ENCODE data around the gene DHDDS. TPM values are rescaled to one million over a fixed set of nuclear protein-coding genes. Genes with fewer than 3 reads are reported as not detected.

DHDDS gene
- total and polyA plus RNA-seq, 2 of the 13 experiments (the other 11 are each of a cell fraction or from before 2014, with no cell fraction given) = 18.9 to 28.3 TPM

DNA sequence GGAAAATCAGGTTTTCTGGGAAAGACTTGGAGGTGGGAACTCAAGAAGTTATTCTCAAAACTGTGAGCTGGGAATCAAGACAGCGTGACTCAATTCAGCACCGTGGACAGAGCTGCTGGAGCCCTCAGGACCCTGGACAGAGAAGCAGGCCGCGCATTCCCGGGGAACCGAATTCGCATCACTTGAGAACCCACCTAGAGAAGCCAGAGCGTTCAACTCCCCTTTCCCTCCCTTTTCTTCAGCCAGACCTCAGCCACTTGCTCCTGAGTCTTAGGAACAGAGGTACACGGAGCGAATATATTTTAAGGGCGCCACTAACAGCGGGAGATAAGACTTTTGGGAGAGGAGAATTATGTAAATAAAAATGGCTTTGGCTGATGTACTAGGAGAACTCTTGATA, 23.5 kb upstream of the DHDDS start (continued):
- no peak for TF ChIP-seq RNF2 (conservative IDR thresholded peaks at IDR 0.05; ENCODE audit: low read depth)
- peak; percentile 78 for TF ChIP-seq ZNF143 (CRISPR knock-in tag; IDR thresholded peaks at IDR 0.05)
- peak; percentile 100 for TF ChIP-seq ZNF407 (CRISPR knock-in tag; IDR thresholded peaks at IDR 0.05; ENCODE audit: not compliant biosample characterization)
- TF ChIP-seq RELA (CRISPR knock-in tag; IDR thresholded peaks at IDR 0.05) = peak; percentile 99
- TF ChIP-seq, protein P1, sequence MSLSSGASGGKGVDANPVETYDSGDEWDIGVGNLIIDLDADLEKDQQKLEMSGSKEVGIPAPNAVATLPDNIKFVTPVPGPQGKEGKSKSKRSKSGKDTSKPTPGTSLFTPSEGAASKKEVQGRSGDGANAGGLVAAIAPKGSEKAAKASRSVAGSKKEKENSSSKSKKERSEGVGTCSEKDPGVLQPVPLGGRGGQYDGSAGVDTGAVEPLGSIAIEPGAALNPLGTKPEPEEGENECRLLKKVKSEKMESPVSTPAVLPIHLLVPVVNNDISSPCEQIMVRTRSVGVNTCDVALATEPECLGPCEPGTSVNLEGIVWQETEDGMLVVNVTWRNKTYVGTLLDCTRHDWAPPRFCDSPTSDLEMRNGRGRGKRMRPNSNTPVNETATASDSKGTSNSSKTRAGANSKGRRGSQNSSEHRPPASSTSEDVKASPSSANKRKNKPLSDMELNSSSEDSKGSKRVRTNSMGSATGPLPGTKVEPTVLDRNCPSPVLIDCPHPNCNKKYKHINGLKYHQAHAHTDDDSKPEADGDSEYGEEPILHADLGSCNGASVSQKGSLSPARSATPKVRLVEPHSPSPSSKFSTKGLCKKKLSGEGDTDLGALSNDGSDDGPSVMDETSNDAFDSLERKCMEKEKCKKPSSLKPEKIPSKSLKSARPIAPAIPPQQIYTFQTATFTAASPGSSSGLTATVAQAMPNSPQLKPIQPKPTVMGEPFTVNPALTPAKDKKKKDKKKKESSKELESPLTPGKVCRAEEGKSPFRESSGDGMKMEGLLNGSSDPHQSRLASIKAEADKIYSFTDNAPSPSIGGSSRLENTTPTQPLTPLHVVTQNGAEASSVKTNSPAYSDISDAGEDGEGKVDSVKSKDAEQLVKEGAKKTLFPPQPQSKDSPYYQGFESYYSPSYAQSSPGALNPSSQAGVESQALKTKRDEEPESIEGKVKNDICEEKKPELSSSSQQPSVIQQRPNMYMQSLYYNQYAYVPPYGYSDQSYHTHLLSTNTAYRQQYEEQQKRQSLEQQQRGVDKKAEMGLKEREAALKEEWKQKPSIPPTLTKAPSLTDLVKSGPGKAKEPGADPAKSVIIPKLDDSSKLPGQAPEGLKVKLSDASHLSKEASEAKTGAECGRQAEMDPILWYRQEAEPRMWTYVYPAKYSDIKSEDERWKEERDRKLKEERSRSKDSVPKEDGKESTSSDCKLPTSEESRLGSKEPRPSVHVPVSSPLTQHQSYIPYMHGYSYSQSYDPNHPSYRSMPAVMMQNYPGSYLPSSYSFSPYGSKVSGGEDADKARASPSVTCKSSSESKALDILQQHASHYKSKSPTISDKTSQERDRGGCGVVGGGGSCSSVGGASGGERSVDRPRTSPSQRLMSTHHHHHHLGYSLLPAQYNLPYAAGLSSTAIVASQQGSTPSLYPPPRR (CRISPR knock-in tag; IDR thresholded peaks at IDR 0.05; ENCODE audit: borderline replicate concordance) = peak; percentile 87
- peak; percentile 100 for TF ChIP-seq ZNF773 (CRISPR knock-in tag; IDR thresholded peaks at IDR 0.05; ENCODE audit: borderline replicate concordance)
- peak; percentile 99 for TF ChIP-seq REPIN1 (CRISPR knock-in tag; IDR thresholded peaks at IDR 0.05; ENCODE audit: borderline replicate concordance, low read depth)
- TF ChIP-seq ZNF720 (CRISPR knock-in tag; IDR thresholded peaks at IDR 0.05) = peak; percentile 99
- no peak for TF ChIP-seq PLRG1 (conservative IDR thresholded peaks at IDR 0.05)
- TF ChIP-seq ATF6 (CRISPR knock-in tag; conservative IDR thresholded peaks at IDR 0.05) = peak; percentile 100
- peak; percentile 100 for TF ChIP-seq ZBTB25 (CRISPR knock-in tag; IDR thresholded peaks at IDR 0.05)
- TF ChIP-seq TCF7L2 (IDR thresholded peaks at IDR 0.05; ENCODE audit: low read depth, low read length) = no peak
